Osteoblast (primary cell): ENCODE data around the gene EMID1. TPM values are rescaled to one million over a fixed set of nuclear protein-coding genes. Genes with fewer than 3 reads are reported as not detected.

Source experiments
- DNase-seq: peaks from one replicate; pipeline ENCODE4 v3.0.0; 2011; ENCODE audit warnings: low spot score, mixed read lengths; ENCODE audit not compliant: insufficient read length; ENCODE audit errors: missing footprints
- H2AFZ ChIP-seq: 2 replicates; pipeline ENCODE4 v1.6.0; 2011; ENCODE audit warnings: mild to moderate bottlenecking, low read length
- H3K27ac ChIP-seq: 2 replicates; pipeline ENCODE4 v1.5.1; 2011; ENCODE audit warnings: mild to moderate bottlenecking, low read depth, low read length, moderate library complexity
- H3K27me3 ChIP-seq: 2 replicates; pipeline ENCODE4 v1.6.0; 2012; ENCODE audit warnings: mild to moderate bottlenecking, control low read depth, inconsistent platforms, low read length, moderate library complexity; ENCODE audit not compliant: insufficient read depth
- H3K36me3 ChIP-seq: 2 replicates; pipeline ENCODE4 v1.5.1; 2011; ENCODE audit warnings: mild to moderate bottlenecking, low read length, control low read depth, moderate library complexity; ENCODE audit not compliant: insufficient read depth
- H3K4me1 ChIP-seq: 2 replicates; pipeline ENCODE4 v1.5.1; 2011; ENCODE audit warnings: mild to moderate bottlenecking, low read length, control low read depth, moderate library complexity; ENCODE audit not compliant: insufficient read depth
- H3K4me2 ChIP-seq: 2 replicates; pipeline ENCODE4 v1.6.0; 2011; ENCODE audit warnings: mild to moderate bottlenecking, low read length; ENCODE audit not compliant: insufficient read depth
- H3K4me3 ChIP-seq: fragments of 200-600 bp; sonication (generic); 3 replicates; pipeline ENCODE4 v1.5.1; 2012; ENCODE audit warnings: mild to moderate bottlenecking, low read length, inconsistent platforms; ENCODE audit not compliant: insufficient read depth
- H3K79me2 ChIP-seq: 2 replicates; pipeline ENCODE4 v1.6.0; 2012; ENCODE audit warnings: mild to moderate bottlenecking, low read length, control low read depth, inconsistent platforms; ENCODE audit not compliant: insufficient read depth
- H3K9me3 ChIP-seq: 2 replicates; pipeline ENCODE4 v1.5.1; 2011; ENCODE audit warnings: low read depth, low read length, control low read depth
- H4K20me1 ChIP-seq: 2 replicates; pipeline ENCODE4 v1.6.0; 2012; ENCODE audit warnings: mild to moderate bottlenecking, low read length, control low read depth; ENCODE audit not compliant: insufficient read depth
- CTCF ChIP-seq: IDR thresholded peaks from 2 replicates; pipeline ENCODE4 v1.5.1; 2011; ENCODE audit warnings: mild to moderate bottlenecking, low read depth, low read length, moderate library complexity; ENCODE audit errors: extremely low read depth
- total RNA-seq: library from RNA; depleted of rRNA; stranded (reverse); fragments of >200 nt; gene quantifications from 2 replicates; pipeline ENCODE4 v1.2.3, GENCODE V29; 2012

The EMID1 gene
- total RNA-seq, 1 donor, result under 0.01 TPM

- Histone ChIP-seq H3K27me3 (no peaks in the 10 kb centered on the region), H4K20me1 (peaks cover 37% of the 10 kb centered on the region), H3K79me2 (peaks cover 3% of the 10 kb centered on the region), H3K27ac (no peak overlapping the region), H3K9me3 (no peaks in the 10 kb centered on the region), H3K4me1 (no peaks in the 10 kb centered on the region), H3K36me3 (peaks cover 66% of the 10 kb centered on the region), H3K4me3 (no peak overlapping the region), H2AFZ (no peak overlapping the region), H3K4me2 (no peak overlapping the region)
- no peak for TF ChIP-seq CTCF
- peak; percentile 23 for DNase-seq
Observed at GRCh38 chr22:29299136-29299900, 93.6 kb downstream of the EMID1 start.

DNA sequence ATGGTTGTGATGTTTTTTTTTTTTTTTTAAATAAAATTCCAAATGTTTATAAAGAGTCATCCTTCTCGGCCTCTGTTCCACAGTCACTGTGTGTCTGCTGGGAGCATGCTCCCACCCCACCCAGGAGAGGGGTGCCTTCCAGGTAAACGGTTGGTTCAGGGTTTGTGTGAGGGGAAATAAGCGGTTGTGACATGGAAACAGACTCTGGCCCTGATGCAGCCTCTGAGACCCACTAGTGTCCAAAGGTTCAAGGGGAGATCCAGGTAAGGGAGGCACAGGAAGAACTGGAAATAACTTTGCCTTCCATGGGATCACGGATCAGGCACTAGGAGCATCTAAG lies 94.7 kb downstream of the EMID1 start:
- H3K36me3 ChIP-seq, result peaks cover 56% of the 10 kb centered on the region
- H3K27me3 ChIP-seq, result no peaks in the 10 kb centered on the region

GRCh38 chr22:29300807-29301601 lies 95.3 kb downstream of the EMID1 start:
- H3K36me3 ChIP-seq, result peaks cover 50% of the 10 kb centered on the region
- peaks cover 34% of the 10 kb centered on the region for H4K20me1 ChIP-seq
- H3K4me1 ChIP-seq, result no peaks in the 10 kb centered on the region
- H3K27ac ChIP-seq, result no peak overlapping the region
- no peak overlapping the region for H2AFZ ChIP-seq
- peak; percentile 53 for DNase-seq
- H3K4me3 ChIP-seq, result no peak overlapping the region
- no peak overlapping the region for H3K4me2 ChIP-seq
- no peaks in the 10 kb centered on the region for H3K9me3 ChIP-seq
- no peak for TF ChIP-seq CTCF
- H3K79me2 ChIP-seq, result no peaks in the 10 kb centered on the region
- no peaks in the 10 kb centered on the region for H3K27me3 ChIP-seq

More for the DNA sequence above, 94.7 kb downstream of the EMID1 start:
- no peak overlapping the region for H3K27ac ChIP-seq
- H3K79me2 ChIP-seq, result peaks cover 3% of the 10 kb centered on the region
- peak; percentile 65 for DNase-seq
- H3K9me3 ChIP-seq, result no peaks in the 10 kb centered on the region
- no peak for TF ChIP-seq CTCF
- no peak overlapping the region for H3K4me3 ChIP-seq
- H3K4me2 ChIP-seq, result no peak overlapping the region
- H3K4me1 ChIP-seq, result no peaks in the 10 kb centered on the region
- peaks cover 37% of the 10 kb centered on the region for H4K20me1 ChIP-seq
- H2AFZ ChIP-seq, result no peak overlapping the region
